ENCODE measurements around the gene ING4. TPM values are rescaled to one million over a fixed set of nuclear protein-coding genes. Genes with fewer than 3 reads are reported as not detected.

Gene ING4
- total and polyA plus RNA-seq, 2 of the 13 experiments (the other 11 are each of a cell fraction or from before 2014, with no cell fraction given): 14.4 to 32.4 TPM

DNA sequence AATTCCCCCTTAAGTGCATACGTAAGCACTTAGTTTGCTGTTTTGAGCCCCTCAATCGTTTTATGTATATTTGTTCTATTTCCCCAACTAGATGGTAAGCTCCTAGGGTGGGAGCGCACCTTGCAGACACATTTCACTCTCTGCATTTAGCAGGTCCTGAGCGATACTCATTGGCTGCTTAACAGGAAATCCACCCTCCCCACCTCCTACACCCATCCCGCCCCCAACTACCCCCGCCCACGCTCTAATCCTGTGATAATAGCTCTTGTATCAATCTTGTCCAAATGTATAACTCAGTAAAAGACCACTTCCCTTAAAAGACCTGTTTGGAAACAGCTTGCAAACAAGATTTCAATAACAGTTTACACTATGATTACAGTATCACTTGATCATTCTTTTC lies 35.3 kb downstream of the ING4 start:
- FAIRE-seq: no peak
- Histone ChIP-seq H3K79me2 (ENCODE audit: insufficient read depth, low read length) (no peaks in the 10 kb centered on the region), H3K9me3 (ENCODE audit: low read length) (no peaks in the 10 kb centered on the region), H3K4me2 (ENCODE audit: low read depth, low read length) (no peak overlapping the region), H4K20me1 (ENCODE audit: insufficient read depth, low read length) (no peaks in the 10 kb centered on the region), H3K4me3 (replicated peaks in 1 of 3; ENCODE audit: insufficient read depth in 1 of 3, low read depth in 2 of 3, low read length in 3 of 3) (no peak overlapping the region), H3K27me3 (ENCODE audit: control insufficient read depth in 1 of 2, insufficient read depth in 2 of 2, low read length in 2 of 2) (peaks cover 0 to 2% of the 10 kb centered on the region in 2 experiments; a peak in 1 of 5 replicates), H3K4me1 (ENCODE audit: insufficient read depth, low read length) (peaks cover 47% of the 10 kb centered on the region), H3K36me3 (replicated peaks in 1 of 2; ENCODE audit: control insufficient read depth in 1 of 2, insufficient read depth in 2 of 2, low read length in 2 of 2) (no peaks in the 10 kb centered on the region), H2AFZ (ENCODE audit: low read length) (no peak overlapping the region), H3K9ac (ENCODE audit: insufficient read depth, low read depth, low read length) (no peak overlapping the region), H3K27ac (ENCODE audit: extremely low read length, insufficient read depth, low read length) (no peak overlapping the region)
- POLR2A ChIA-PET: no interaction called here
- intact Hi-C loops (cut with micrococcal nuclease; ENCODE audit: unreplicated experiment) (no loop called here), in situ Hi-C loops (cut with HindIII; ENCODE audit: extremely low pct_ligation_motif_present, low pct_unique_long_range_greater_than_20kb) (no loop called here)
- BruUV-seq (replicated peaks): no TSS peak
- no peak for DNase-seq (ENCODE audit: low spot score)
- no peak for ATAC-seq
- CTCF ChIA-PET (ENCODE audit: low intra/inter-chr PET ratio, low total read pairs): no interaction called here
- WGBS (ENCODE audit: low lambda C conversion rate): 73% methylated on average over 7 of the region's 7 CpGs
- TF ChIP-seq HNRNPK (IDR thresholded peaks at IDR 0.05; ENCODE audit: low read depth, low read length, poor library complexity, severe bottlenecking) (no peak), ZSCAN22 (CRISPR knock-in tag; IDR thresholded peaks at IDR 0.05) (no peak), HNRNPUL1 (IDR thresholded peaks at IDR 0.05; ENCODE audit: low read depth, low read length) (no peak), RFX1 (IDR thresholded peaks at IDR 0.05) (no peak), RCOR2 (CRISPR knock-in tag; IDR thresholded peaks at IDR 0.05) (no peak), PHF20 (CRISPR knock-in tag; IDR thresholded peaks at IDR 0.05) (no peak)
- TF ChIP-seq, protein P1, sequence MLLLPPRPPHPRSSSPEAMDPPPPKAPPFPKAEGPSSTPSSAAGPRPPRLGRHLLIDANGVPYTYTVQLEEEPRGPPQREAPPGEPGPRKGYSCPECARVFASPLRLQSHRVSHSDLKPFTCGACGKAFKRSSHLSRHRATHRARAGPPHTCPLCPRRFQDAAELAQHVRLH (CRISPR knock-in tag; IDR thresholded peaks at IDR 0.05; ENCODE audit: borderline replicate concordance, low read depth): no peak
- TF ChIP-seq, protein P2, sequence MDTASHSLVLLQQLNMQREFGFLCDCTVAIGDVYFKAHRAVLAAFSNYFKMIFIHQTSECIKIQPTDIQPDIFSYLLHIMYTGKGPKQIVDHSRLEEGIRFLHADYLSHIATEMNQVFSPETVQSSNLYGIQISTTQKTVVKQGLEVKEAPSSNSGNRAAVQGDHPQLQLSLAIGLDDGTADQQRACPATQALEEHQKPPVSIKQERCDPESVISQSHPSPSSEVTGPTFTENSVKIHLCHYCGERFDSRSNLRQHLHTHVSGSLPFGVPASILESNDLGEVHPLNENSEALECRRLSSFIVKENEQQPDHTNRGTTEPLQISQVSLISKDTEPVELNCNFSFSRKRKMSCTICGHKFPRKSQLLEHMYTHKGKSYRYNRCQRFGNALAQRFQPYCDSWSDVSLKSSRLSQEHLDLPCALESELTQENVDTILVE (CRISPR knock-in tag; IDR thresholded peaks at IDR 0.05): no peak
- TF ChIP-seq, protein P3, sequence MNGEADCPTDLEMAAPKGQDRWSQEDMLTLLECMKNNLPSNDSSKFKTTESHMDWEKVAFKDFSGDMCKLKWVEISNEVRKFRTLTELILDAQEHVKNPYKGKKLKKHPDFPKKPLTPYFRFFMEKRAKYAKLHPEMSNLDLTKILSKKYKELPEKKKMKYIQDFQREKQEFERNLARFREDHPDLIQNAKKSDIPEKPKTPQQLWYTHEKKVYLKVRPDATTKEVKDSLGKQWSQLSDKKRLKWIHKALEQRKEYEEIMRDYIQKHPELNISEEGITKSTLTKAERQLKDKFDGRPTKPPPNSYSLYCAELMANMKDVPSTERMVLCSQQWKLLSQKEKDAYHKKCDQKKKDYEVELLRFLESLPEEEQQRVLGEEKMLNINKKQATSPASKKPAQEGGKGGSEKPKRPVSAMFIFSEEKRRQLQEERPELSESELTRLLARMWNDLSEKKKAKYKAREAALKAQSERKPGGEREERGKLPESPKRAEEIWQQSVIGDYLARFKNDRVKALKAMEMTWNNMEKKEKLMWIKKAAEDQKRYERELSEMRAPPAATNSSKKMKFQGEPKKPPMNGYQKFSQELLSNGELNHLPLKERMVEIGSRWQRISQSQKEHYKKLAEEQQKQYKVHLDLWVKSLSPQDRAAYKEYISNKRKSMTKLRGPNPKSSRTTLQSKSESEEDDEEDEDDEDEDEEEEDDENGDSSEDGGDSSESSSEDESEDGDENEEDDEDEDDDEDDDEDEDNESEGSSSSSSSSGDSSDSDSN (CRISPR knock-in tag; IDR thresholded peaks at IDR 0.05): no peak
- TF ChIP-seq, protein P4, sequence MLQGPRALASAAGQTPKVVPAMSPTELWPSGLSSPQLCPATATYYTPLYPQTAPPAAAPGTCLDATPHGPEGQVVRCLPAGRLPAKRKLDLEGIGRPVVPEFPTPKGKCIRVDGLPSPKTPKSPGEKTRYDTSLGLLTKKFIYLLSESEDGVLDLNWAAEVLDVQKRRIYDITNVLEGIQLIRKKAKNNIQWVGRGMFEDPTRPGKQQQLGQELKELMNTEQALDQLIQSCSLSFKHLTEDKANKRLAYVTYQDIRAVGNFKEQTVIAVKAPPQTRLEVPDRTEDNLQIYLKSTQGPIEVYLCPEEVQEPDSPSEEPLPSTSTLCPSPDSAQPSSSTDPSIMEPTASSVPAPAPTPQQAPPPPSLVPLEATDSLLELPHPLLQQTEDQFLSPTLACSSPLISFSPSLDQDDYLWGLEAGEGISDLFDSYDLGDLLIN (CRISPR knock-in tag; IDR thresholded peaks at IDR 0.05; ENCODE audit: borderline replicate concordance): no peak
- TF ChIP-seq, protein P5, sequence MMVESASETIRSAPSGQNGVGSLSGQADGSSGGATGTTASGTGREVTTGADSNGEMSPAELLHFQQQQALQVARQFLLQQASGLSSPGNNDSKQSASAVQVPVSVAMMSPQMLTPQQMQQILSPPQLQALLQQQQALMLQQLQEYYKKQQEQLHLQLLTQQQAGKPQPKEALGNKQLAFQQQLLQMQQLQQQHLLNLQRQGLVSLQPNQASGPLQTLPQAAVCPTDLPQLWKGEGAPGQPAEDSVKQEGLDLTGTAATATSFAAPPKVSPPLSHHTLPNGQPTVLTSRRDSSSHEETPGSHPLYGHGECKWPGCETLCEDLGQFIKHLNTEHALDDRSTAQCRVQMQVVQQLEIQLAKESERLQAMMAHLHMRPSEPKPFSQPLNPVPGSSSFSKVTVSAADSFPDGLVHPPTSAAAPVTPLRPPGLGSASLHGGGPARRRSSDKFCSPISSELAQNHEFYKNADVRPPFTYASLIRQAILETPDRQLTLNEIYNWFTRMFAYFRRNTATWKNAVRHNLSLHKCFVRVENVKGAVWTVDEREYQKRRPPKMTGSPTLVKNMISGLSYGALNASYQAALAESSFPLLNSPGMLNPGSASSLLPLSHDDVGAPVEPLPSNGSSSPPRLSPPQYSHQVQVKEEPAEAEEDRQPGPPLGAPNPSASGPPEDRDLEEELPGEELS (CRISPR knock-in tag; IDR thresholded peaks at IDR 0.05): no peak
